H1 (cell line): Measurements from ENCODE around the gene UQCR10. TPM values are rescaled to one million over a fixed set of nuclear protein-coding genes. Genes with fewer than 3 reads are reported as not detected.

Experiments used
- CTCF ChIA-PET: fragments of 300-600 bp; sonication (Branson Sonifier 250); formaldehyde crosslinking; loops from one replicate; lab custom pipeline; 2021; ENCODE audit not compliant: partially characterized antibody; lab: Charles Lee
- POLR2A ChIA-PET: fragments of 300-600 bp; sonication (Branson Sonifier 250); formaldehyde crosslinking; loops from one replicate; lab custom pipeline; 2021; ENCODE audit warnings: inconsistent platforms; ENCODE audit not compliant: partially characterized antibody; lab: Charles Lee
- DNase-seq, 2 experiments: peaks; one replicate each; pipeline versions ENCODE4 v3.0.0 to v3.0.0-alpha.2; 2010 to 2022; ENCODE audit warnings: low spot score in 2 of 2, low read depth in 1 of 2, mixed read lengths in 1 of 2
- FAIRE-seq: peaks from 2 replicates; lab custom pipeline; 2011; peaks lifted over from hg19 to GRCh38; lab: Jason Lieb, UNC
- H2AFZ ChIP-seq: 2 replicates; pipeline ENCODE4 v1.8.1; 2012; ENCODE audit warnings: low read length, inconsistent platforms
- H2AK5ac ChIP-seq: 2 replicates; pipeline ENCODE4 v1.6.1; 2013; ENCODE audit warnings: low read depth, low read length
- H2BK120ac ChIP-seq: replicated peaks from 2 replicates; pipeline ENCODE3; 2013; ENCODE audit warnings: low read depth, low read length, inconsistent platforms
- H2BK12ac ChIP-seq: 2 replicates; pipeline ENCODE4 v1.6.1; 2013; ENCODE audit warnings: low read depth, low read length
- H2BK15ac ChIP-seq: 2 replicates; pipeline ENCODE4 v1.6.1; 2013; ENCODE audit warnings: low read length
- H2BK20ac ChIP-seq: 2 replicates; pipeline ENCODE4 v1.6.1; 2013; ENCODE audit warnings: low read length
- H2BK5ac ChIP-seq: 2 replicates; pipeline ENCODE4 v1.6.1; 2013; ENCODE audit warnings: low read depth, low read length
- H3K14ac ChIP-seq: 2 replicates; pipeline ENCODE4 v1.6.1; 2013; ENCODE audit warnings: inconsistent platforms; ENCODE audit not compliant: insufficient read length
- H3K18ac ChIP-seq: 2 replicates; pipeline ENCODE4 v1.6.1; 2013; ENCODE audit warnings: low read length; ENCODE audit errors: extremely low read depth
- H3K23ac ChIP-seq: 2 replicates; pipeline ENCODE4 v1.6.1; 2013; ENCODE audit warnings: inconsistent platforms; ENCODE audit not compliant: insufficient read length
- H3K23me2 ChIP-seq: 2 replicates; pipeline ENCODE4 v1.6.1; 2013; ENCODE audit warnings: low read depth, low read length
- H3K27ac ChIP-seq: 2 replicates; pipeline ENCODE4 v1.6.1; 2011; ENCODE audit warnings: low read depth, low read length, inconsistent platforms
- H3K27me3 ChIP-seq, 4 experiments: replicated peaks in 1 of 4; 1 replicate in 1 of 4; 2 replicates in 3 of 4; pipeline versions ENCODE4 v1.6.1 to v1.8.1; 2011 to 2013; ENCODE audit warnings: low read length in 3 of 4, mild to moderate bottlenecking in 3 of 4, inconsistent platforms in 2 of 4, mixed read lengths in 2 of 4, moderate library complexity in 1 of 4; ENCODE audit not compliant: control insufficient read depth in 3 of 4, insufficient read depth in 3 of 4; ENCODE audit errors: extremely low read depth in 1 of 4
- H3K36me3 ChIP-seq, 4 experiments: 2 replicates each; pipeline versions ENCODE4 v1.6.1 to v1.8.1; 2011 to 2013; ENCODE audit warnings: mild to moderate bottlenecking in 4 of 4, low read length in 3 of 4, moderate library complexity in 2 of 4, control low read depth in 1 of 4, inconsistent platforms in 1 of 4; ENCODE audit not compliant: insufficient read depth in 4 of 4, control insufficient read depth in 2 of 4
- H3K4ac ChIP-seq: replicated peaks from 2 replicates; pipeline ENCODE3; 2013; ENCODE audit warnings: low read length, low read depth, mixed read lengths, inconsistent platforms; ENCODE audit not compliant: insufficient read length
- H3K4me1 ChIP-seq, 4 experiments: replicated peaks in 1 of 4; 1 replicate in 1 of 4; 2 replicates in 3 of 4; pipeline versions ENCODE4 v1.6.1 to v1.8.1; 2011 to 2013; ENCODE audit warnings: low read length in 3 of 4, inconsistent platforms in 2 of 4, mixed read lengths in 1 of 4; ENCODE audit not compliant: insufficient read depth in 4 of 4, control insufficient read depth in 3 of 4
- H3K4me2 ChIP-seq, 2 experiments: 2 replicates each; pipeline versions ENCODE4 v1.6.1 to v1.8.1; 2011 to 2013; ENCODE audit warnings: low read depth in 2 of 2, low read length in 2 of 2, control low read depth in 1 of 2, inconsistent platforms in 1 of 2, mild to moderate bottlenecking in 1 of 2; ENCODE audit not compliant: insufficient read depth in 1 of 2
- H3K4me3 ChIP-seq, 4 experiments: fragments of 200-600, 300-600 bp in 1 of 4; sonication (generic), shearing (Covaris generic), sonication (Bioruptor Twin) in 1 of 4; 2 replicates each; pipeline versions ENCODE4 v1.5.1 to v1.8.1; 2011 to 2016; ENCODE audit warnings: low read length in 4 of 4, low read depth in 3 of 4, control low read depth in 2 of 4, inconsistent platforms in 2 of 4, mild to moderate bottlenecking in 2 of 4, mixed read lengths in 1 of 4, moderate library complexity in 1 of 4; ENCODE audit not compliant: insufficient read depth in 2 of 4; ENCODE audit errors: extremely low read depth in 1 of 4
- H3K56ac ChIP-seq: replicated peaks from 2 replicates; pipeline ENCODE3; 2013; ENCODE audit warnings: low read depth, mild to moderate bottlenecking, mixed read lengths, low read length, inconsistent platforms; ENCODE audit not compliant: insufficient read length
- H3K79me1 ChIP-seq: 2 replicates; pipeline ENCODE4 v1.6.1; 2013; ENCODE audit warnings: low read depth, low read length, control low read depth
- H3K79me2 ChIP-seq, 2 experiments: 2 replicates each; pipeline versions ENCODE4 v1.6.1 to v1.8.1; 2012 to 2013; ENCODE audit warnings: low read length in 2 of 2, mild to moderate bottlenecking in 2 of 2, inconsistent platforms in 1 of 2; ENCODE audit not compliant: insufficient read depth in 2 of 2, control insufficient read depth in 1 of 2
- H3K9ac ChIP-seq, 4 experiments: replicated peaks in 1 of 4; 1 replicate in 1 of 4; 2 replicates in 3 of 4; pipeline versions ENCODE4 v1.6.1 to v1.8.1; 2011 to 2013; ENCODE audit warnings: low read depth in 3 of 4, low read length in 3 of 4, control low read depth in 2 of 4, mild to moderate bottlenecking in 2 of 4, moderate library complexity in 2 of 4, inconsistent platforms in 1 of 4; ENCODE audit errors: extremely low read depth in 1 of 4
- H3K9me3 ChIP-seq, 2 experiments: 2 replicates each; pipeline versions ENCODE4 v1.6.1 to v1.8.1; 2012 to 2013; ENCODE audit warnings: mild to moderate bottlenecking in 2 of 2, moderate library complexity in 2 of 2, control low read depth in 1 of 2, inconsistent platforms in 1 of 2, low read depth in 1 of 2, low read length in 1 of 2, mixed read lengths in 1 of 2; ENCODE audit not compliant: insufficient read depth in 2 of 2
- H4K20me1 ChIP-seq, 2 experiments: replicated peaks in 1 of 2; 2 replicates each; pipeline versions ENCODE3 to v1.8.1; 2011 to 2013; ENCODE audit warnings: inconsistent platforms in 2 of 2, low read length in 2 of 2, mild to moderate bottlenecking in 1 of 2; ENCODE audit not compliant: insufficient read depth in 2 of 2, control insufficient read depth in 1 of 2
- H4K5ac ChIP-seq: 2 replicates; pipeline ENCODE4 v1.6.1; 2013; ENCODE audit warnings: low read length, low read depth, mixed read lengths, inconsistent platforms; ENCODE audit not compliant: insufficient read length
- H4K8ac ChIP-seq: 2 replicates; pipeline ENCODE4 v1.8.0; 2013; ENCODE audit warnings: mild to moderate bottlenecking, moderate library complexity, low read length, inconsistent platforms; ENCODE audit not compliant: insufficient read depth; ENCODE audit errors: extremely low read depth
- H4K91ac ChIP-seq: replicated peaks from 2 replicates; pipeline ENCODE3; 2013; ENCODE audit warnings: low read length, mixed read lengths, inconsistent platforms; ENCODE audit not compliant: insufficient read length
- ATF2 ChIP-seq: IDR thresholded peaks from 2 replicates; pipeline ENCODE4 v1.6.1; 2012; ENCODE audit warnings: low read length, inconsistent platforms
- CREB1 ChIP-seq: IDR thresholded peaks from 2 replicates; pipeline ENCODE4 v1.6.1; 2012; ENCODE audit warnings: inconsistent platforms
- EP300 ChIP-seq, 2 experiments: IDR thresholded peaks; 1 replicate in 1 of 2; 2 replicates in 1 of 2; pipeline ENCODE4 v1.6.1; 2011 to 2012; ENCODE audit warnings: low read depth in 2 of 2, low read length in 2 of 2, mild to moderate bottlenecking in 2 of 2, borderline replicate concordance in 1 of 2, inconsistent platforms in 1 of 2, moderate library complexity in 1 of 2
- KDM4A ChIP-seq: IDR thresholded peaks from one replicate; pipeline ENCODE4 v1.7.1; 2012; ENCODE audit warnings: low read depth, mild to moderate bottlenecking, moderate library complexity, low read length, inconsistent platforms; ENCODE audit not compliant: severe bottlenecking
- MAFK ChIP-seq: IDR thresholded peaks from 2 replicates; pipeline ENCODE4 v1.6.1; 2012; ENCODE audit warnings: low read depth, mild to moderate bottlenecking, improper control_type of control experiment, low read length
- RBBP5 ChIP-seq: IDR thresholded peaks from 2 replicates; pipeline ENCODE4 v1.7.1; 2012; ENCODE audit warnings: low read depth, mild to moderate bottlenecking, inconsistent platforms, low read length, moderate library complexity, borderline replicate concordance
- WGBS, 2 experiments: shearing (Covaris generic) in 1 of 2; methylation state at CpG; one replicate each; pipeline versions ENCODE4 v1.1.6 to v1.1.7; 2013 to 2015; ENCODE audit warnings: low lambda C conversion rate in 2 of 2, mixed read lengths in 2 of 2, inconsistent platforms in 1 of 2, low coverage in 1 of 2, missing lambda C conversion rate in 1 of 2; ENCODE audit not compliant: insufficient replicate concordance in 2 of 2, insufficient coverage in 1 of 2, insufficient read length in 1 of 2; ENCODE audit errors: extremely low coverage in 1 of 2, missing lambda C conversion rate in 1 of 2; 5-methylcytosine and 5-hydroxymethylcytosine counted together
- polyA plus RNA-seq, 7 experiments: library from polyadenylated mRNA; depleted of rRNA in 3 of 7; stranded (reverse) in 5 of 7; unstranded in 2 of 7; fragments of >200 nt in 5 of 7; fragments of 200-250 nt in 2 of 7; gene quantifications; 1 replicate in 5 of 7; 2 replicates in 1 of 7; 4 replicates in 1 of 7; pipeline versions ENCODE4 v1.2.1 to v1.2.3, GENCODE V29; 2011 to 2013; ENCODE audit warnings: missing spikeins in 2 of 7, mixed read lengths in 2 of 7
- total RNA-seq: library from RNA; stranded (reverse); fragmentation: NEBNext Ultra II Directional; extraction: Animal tissue kit (Norgen Biotek cat#: 25700); gene quantifications from 2 replicates; pipeline ENCODE4 v1.2.1, GENCODE V29; 2021

UQCR10 gene
- total and polyA plus RNA-seq, 2 of the 8 experiments (the other 6 are each of a cell fraction or from before 2014, with no cell fraction given) = 102 to 260 TPM

- FAIRE-seq = no peak
- peaks cover 0 to 2% (median 0%) of the 10 kb centered on the region in 4 experiments; a peak in 1 of 7 replicates for H3K4me1 ChIP-seq
Measured at GRCh38 chr22:29757096-29757495, 10.1 kb upstream of the UQCR10 start.

More at GRCh38 chr22:29757096-29757495, 10.1 kb upstream of the UQCR10 start:
- no peak overlapping the region for H4K8ac ChIP-seq
- H4K91ac ChIP-seq = no peak overlapping the region
- no peaks in the 10 kb centered on the region for H3K36me3 ChIP-seq
- H3K14ac ChIP-seq = no peak overlapping the region
- H4K5ac ChIP-seq = no peak overlapping the region
- H3K23me2 ChIP-seq = no peaks in the 10 kb centered on the region
- no peaks in the 10 kb centered on the region for H3K79me1 ChIP-seq
- DNase-seq = no peak
- CTCF ChIA-PET = interaction anchor here (1.0 to 1.1 kb wide), 2 partner anchors 15 to 132 kb away, joined by 3 read pairs; no protein-coding TSS in a partner anchor
- no peak overlapping the region for H2BK120ac ChIP-seq
- no peak overlapping the region for H2BK5ac ChIP-seq
- H3K4ac ChIP-seq = no peak overlapping the region
- no peaks in the 10 kb centered on the region for H3K27me3 ChIP-seq
- no peaks in the 10 kb centered on the region for H3K9me3 ChIP-seq
- peaks cover 0 to under 1% of the 10 kb centered on the region in 2 experiments for H4K20me1 ChIP-seq
- WGBS, 2 experiments = 74% methylated on average over 3 of the region's 3 CpGs; no CpG with 5 or more reads in 1 of the 2 experiments
- no peak overlapping the region for H3K4me3 ChIP-seq
- H3K9ac ChIP-seq = no peak overlapping the region
- no peak overlapping the region for H3K4me2 ChIP-seq
- H3K56ac ChIP-seq = no peak overlapping the region
- no peak overlapping the region for H2AFZ ChIP-seq
- TF ChIP-seq KDM4A (no peak), CREB1 (no peak), EP300 (IDR thresholded peaks at IDR 0.05; ENCODE audit: borderline replicate concordance in 1 of 2, low read depth in 2 of 2, low read length in 2 of 2) (no peak), ATF2 (no peak), RBBP5 (no peak), MAFK (no peak)
- TF ChIP-seq, all 59 proteins: peak for 0
- POLR2A ChIA-PET = interaction anchor here (0.7 to 1.3 kb wide), 2 partner anchors 10 to 17 kb away, joined by 3 to 6 read pairs; partner anchors contain the start of genes UQCR10 and ZMAT5
- Histone ChIP-seq H3K79me2 (no peaks in the 10 kb centered on the region), H2AK5ac (no peak overlapping the region), H3K27ac (no peak overlapping the region), H2BK12ac (no peak overlapping the region), H2BK20ac (no peak overlapping the region), H2BK15ac (no peak overlapping the region), H3K23ac (no peak overlapping the region), H3K18ac (no peak overlapping the region)
